ENCODE results near the gene UFM1.

DNA sequence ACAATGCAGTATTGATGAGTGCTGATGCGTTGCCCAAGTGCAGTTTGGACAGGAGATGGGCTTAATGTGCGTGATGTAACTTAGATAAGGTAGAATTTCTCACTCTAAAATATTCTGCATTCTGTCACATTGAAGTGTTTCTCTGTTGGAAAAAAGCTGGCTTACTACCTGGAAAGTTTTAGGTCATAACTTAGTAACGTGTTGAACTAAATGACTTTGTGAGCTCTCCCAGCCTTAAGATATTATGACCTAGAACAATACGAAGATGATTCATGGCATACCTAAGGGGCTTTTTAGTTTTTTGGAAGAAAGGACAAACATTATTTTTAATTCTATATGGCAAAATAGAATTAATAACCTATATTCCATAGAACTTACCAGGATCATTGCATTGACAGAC lies 9.0 kb downstream of the UFM1 start:
- TF ChIP-seq, protein P1, sequence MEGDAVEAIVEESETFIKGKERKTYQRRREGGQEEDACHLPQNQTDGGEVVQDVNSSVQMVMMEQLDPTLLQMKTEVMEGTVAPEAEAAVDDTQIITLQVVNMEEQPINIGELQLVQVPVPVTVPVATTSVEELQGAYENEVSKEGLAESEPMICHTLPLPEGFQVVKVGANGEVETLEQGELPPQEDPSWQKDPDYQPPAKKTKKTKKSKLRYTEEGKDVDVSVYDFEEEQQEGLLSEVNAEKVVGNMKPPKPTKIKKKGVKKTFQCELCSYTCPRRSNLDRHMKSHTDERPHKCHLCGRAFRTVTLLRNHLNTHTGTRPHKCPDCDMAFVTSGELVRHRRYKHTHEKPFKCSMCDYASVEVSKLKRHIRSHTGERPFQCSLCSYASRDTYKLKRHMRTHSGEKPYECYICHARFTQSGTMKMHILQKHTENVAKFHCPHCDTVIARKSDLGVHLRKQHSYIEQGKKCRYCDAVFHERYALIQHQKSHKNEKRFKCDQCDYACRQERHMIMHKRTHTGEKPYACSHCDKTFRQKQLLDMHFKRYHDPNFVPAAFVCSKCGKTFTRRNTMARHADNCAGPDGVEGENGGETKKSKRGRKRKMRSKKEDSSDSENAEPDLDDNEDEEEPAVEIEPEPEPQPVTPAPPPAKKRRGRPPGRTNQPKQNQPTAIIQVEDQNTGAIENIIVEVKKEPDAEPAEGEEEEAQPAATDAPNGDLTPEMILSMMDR (IDR thresholded peaks at IDR 0.05): no peak
- TF ChIP-seq POLR2A (IDR thresholded peaks at IDR 0.05): no peak
